ENCODE data around the gene EPHA1.
"Not testable (repeated sequence)": the region's sequence is repeated elsewhere in the genome, so short reads cannot be mapped to it uniquely, and the experiment has no call there.

DNA sequence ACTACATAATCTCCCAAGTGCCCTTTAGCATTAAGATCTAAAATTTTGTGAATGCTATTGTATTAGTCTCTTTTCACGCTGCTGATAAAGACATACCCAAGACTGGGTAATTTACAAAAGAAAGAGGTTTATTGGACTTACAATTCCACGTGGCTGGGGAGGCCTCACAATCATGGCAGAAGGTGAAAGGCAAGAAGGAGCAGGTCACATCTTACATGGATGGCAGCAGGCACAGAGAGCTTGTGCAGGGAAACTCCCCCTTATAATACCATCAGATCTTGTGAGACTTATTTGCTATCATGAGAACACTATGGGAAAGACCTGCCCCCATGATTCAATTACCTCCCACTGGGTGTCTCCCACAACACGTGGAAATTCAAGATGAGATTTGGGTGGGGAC is 12.0 kb upstream of the EPHA1 start:
- TF ChIP-seq, protein P1, sequence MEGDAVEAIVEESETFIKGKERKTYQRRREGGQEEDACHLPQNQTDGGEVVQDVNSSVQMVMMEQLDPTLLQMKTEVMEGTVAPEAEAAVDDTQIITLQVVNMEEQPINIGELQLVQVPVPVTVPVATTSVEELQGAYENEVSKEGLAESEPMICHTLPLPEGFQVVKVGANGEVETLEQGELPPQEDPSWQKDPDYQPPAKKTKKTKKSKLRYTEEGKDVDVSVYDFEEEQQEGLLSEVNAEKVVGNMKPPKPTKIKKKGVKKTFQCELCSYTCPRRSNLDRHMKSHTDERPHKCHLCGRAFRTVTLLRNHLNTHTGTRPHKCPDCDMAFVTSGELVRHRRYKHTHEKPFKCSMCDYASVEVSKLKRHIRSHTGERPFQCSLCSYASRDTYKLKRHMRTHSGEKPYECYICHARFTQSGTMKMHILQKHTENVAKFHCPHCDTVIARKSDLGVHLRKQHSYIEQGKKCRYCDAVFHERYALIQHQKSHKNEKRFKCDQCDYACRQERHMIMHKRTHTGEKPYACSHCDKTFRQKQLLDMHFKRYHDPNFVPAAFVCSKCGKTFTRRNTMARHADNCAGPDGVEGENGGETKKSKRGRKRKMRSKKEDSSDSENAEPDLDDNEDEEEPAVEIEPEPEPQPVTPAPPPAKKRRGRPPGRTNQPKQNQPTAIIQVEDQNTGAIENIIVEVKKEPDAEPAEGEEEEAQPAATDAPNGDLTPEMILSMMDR (IDR thresholded peaks at IDR 0.05; ENCODE audit: low read length): not testable (repeated sequence)
- not testable (repeated sequence) for TF ChIP-seq EZH2 (optimal IDR thresholded peaks at IDR 0.05; ENCODE audit: low read depth, low read length)
